Gastrocnemius medialis (tissue), 4 donors: Measurements from ENCODE around the gene MFSD11.
A peak's percentile ranks its signal among the peaks of the same experiment; 100 is the strongest.

Experiments
- POLR2A ChIP-seq, 2 donors: fragments of 450-650 bp; IDR thresholded peaks; one replicate each; pipeline ENCODE4 v1.6.1; 2017; ENCODE audit warnings: antibody characterized with exemption in 2 of 2, mild to moderate bottlenecking in 2 of 2, moderate library complexity in 2 of 2
- TF ChIP-seq, protein P1 (sequence below), 5 experiments: fragments of 450-650 bp in 3 of 5; fragments of 200-600 bp in 2 of 5; sonication (generic) in 2 of 5; IDR thresholded peaks in 4 of 5; conservative IDR thresholded peaks in 1 of 5; 1 replicate in 4 of 5; 2 replicates in 1 of 5; pipeline ENCODE4 v1.5.1; 2016 to 2019; ENCODE audit warnings: antibody characterized with exemption in 5 of 5, mild to moderate bottlenecking in 3 of 5, moderate library complexity in 3 of 5

DNA sequence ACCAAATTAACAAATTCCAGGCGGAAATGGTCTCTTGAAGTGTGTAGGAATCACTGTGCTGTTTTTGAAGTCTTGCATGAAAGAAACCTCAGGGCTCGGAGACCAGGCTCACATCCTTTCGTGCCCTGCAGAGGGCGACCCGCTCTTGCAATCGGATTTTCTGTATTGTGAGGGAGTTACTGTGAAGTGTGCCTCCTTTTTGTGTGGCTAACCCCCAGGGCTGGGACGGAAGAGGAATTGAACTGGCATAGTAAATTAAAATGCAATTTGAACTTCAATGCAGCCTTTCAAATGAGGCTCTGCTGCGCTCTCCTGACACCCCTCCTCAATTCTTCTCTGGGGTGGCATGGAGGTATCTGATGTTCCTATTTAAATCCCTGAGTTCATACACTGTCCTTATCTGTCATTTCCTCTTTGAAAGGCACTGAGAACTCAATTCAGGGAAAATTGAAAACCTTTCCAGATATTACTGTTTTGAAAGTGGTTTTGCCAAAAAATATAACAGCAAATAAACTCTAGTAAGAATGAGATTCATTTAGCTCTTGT lies 78.7 kb downstream of the MFSD11 start:
- TF ChIP-seq, protein P1, sequence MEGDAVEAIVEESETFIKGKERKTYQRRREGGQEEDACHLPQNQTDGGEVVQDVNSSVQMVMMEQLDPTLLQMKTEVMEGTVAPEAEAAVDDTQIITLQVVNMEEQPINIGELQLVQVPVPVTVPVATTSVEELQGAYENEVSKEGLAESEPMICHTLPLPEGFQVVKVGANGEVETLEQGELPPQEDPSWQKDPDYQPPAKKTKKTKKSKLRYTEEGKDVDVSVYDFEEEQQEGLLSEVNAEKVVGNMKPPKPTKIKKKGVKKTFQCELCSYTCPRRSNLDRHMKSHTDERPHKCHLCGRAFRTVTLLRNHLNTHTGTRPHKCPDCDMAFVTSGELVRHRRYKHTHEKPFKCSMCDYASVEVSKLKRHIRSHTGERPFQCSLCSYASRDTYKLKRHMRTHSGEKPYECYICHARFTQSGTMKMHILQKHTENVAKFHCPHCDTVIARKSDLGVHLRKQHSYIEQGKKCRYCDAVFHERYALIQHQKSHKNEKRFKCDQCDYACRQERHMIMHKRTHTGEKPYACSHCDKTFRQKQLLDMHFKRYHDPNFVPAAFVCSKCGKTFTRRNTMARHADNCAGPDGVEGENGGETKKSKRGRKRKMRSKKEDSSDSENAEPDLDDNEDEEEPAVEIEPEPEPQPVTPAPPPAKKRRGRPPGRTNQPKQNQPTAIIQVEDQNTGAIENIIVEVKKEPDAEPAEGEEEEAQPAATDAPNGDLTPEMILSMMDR (IDR thresholded peaks at IDR 0.05 in 4 of 5, conservative IDR thresholded peaks at IDR 0.05 in 1 of 5) = peak in 1 of 5 experiments; percentile 16
- TF ChIP-seq POLR2A (IDR thresholded peaks at IDR 0.05) = no peak
